ENCODE results near the gene ZBTB7C. TPM values are rescaled to one million over a fixed set of nuclear protein-coding genes. Genes with fewer than 3 reads are reported as not detected.

Gene ZBTB7C
- total RNA-seq, 1 donor from 2014 or later: 13.0 TPM

- H3K27ac Mint-ChIP-seq: no peak overlapping the region
- peaks cover 7% of the 10 kb centered on the region for H3K9me3 Mint-ChIP-seq
- TF ChIP-seq CTCF (conservative IDR thresholded peaks at IDR 0.05): no peak
- peaks cover 4% of the 10 kb centered on the region for H3K36me3 Mint-ChIP-seq
- DNase-seq (ENCODE audit: extremely low spot score, unreplicated experiment): no peak
- peaks cover 6% of the 10 kb centered on the region for H3K4me1 Mint-ChIP-seq (ENCODE audit: unreplicated experiment)
- H3K4me3 Mint-ChIP-seq: no peak overlapping the region
- no peaks in the 10 kb centered on the region for H3K27me3 Mint-ChIP-seq
These were observed 363.4 kb downstream of the ZBTB7C start for GRCh38 chr18:48045744-48046143.

DNA sequence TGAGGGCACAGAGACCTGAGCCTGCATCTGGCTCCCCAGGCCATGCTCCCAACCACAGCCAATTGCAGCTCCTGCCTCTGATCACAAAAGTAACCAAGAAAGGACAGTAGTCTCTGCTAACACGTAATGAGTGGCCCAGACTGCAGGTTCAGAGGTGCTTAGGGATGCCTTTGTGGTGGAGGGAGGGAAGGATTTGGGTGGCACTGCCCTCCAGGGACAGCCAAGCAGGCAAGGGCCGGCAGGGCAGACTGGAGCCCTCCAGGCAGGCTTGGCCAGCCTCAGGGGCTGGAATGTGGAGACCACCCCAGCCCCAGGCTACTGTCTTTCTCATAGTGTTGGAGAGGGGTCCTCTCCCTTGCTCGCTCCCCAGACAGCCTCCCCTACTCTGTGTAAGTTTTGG is 364.2 kb downstream of the ZBTB7C start:
- Mint-ChIP-seq H3K9me3 (peaks cover 7% of the 10 kb centered on the region), H3K27ac (no peak overlapping the region), H3K4me3 (no peak overlapping the region), H3K36me3 (peaks cover 4% of the 10 kb centered on the region), H3K27me3 (no peaks in the 10 kb centered on the region), H3K4me1 (ENCODE audit: unreplicated experiment) (peaks cover 4% of the 10 kb centered on the region)
- TF ChIP-seq CTCF (conservative IDR thresholded peaks at IDR 0.05): no peak
- DNase-seq (ENCODE audit: extremely low spot score, unreplicated experiment): no peak

- H3K9me3 Mint-ChIP-seq: peaks cover 7% of the 10 kb centered on the region
- peaks cover 4% of the 10 kb centered on the region for H3K4me1 Mint-ChIP-seq (ENCODE audit: unreplicated experiment)
- no peak overlapping the region for H3K27ac Mint-ChIP-seq
- no peak overlapping the region for H3K4me3 Mint-ChIP-seq
- TF ChIP-seq CTCF (conservative IDR thresholded peaks at IDR 0.05): no peak
- DNase-seq (ENCODE audit: extremely low spot score, unreplicated experiment): no peak
- no peaks in the 10 kb centered on the region for H3K27me3 Mint-ChIP-seq
- peaks cover 4% of the 10 kb centered on the region for H3K36me3 Mint-ChIP-seq
These were observed 366.0 kb downstream of the ZBTB7C start for GRCh38 chr18:48043166-48043565.

DNA sequence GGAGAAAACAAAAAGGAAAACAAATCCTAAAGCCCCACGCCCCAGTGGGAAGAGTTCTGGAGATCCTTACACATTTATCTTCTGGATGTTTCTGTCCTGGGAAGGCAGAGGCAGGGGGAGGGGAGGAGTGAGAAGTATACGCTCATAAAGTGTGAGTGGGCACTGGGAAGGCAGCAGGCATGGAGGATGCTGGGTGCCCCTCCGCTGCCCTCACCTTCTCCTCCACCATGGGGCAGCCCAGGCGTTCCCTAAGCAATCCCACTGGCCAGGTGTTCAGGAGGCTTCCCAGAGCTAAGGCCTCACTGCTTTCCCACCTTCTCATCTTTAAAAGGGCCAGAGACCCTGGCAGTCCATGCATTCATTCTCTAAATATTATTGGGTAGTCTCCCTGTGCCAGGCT is 366.8 kb downstream of the ZBTB7C start:
- no peak overlapping the region for H3K4me3 Mint-ChIP-seq
- H3K9me3 Mint-ChIP-seq: peaks cover 7% of the 10 kb centered on the region
- peaks cover 4% of the 10 kb centered on the region for H3K4me1 Mint-ChIP-seq (ENCODE audit: unreplicated experiment)
- no peak for TF ChIP-seq CTCF (conservative IDR thresholded peaks at IDR 0.05)
- H3K27ac Mint-ChIP-seq: no peak overlapping the region
- H3K36me3 Mint-ChIP-seq: peaks cover 4% of the 10 kb centered on the region
- H3K27me3 Mint-ChIP-seq: no peaks in the 10 kb centered on the region
- no peak for DNase-seq (ENCODE audit: extremely low spot score, unreplicated experiment)

DNA sequence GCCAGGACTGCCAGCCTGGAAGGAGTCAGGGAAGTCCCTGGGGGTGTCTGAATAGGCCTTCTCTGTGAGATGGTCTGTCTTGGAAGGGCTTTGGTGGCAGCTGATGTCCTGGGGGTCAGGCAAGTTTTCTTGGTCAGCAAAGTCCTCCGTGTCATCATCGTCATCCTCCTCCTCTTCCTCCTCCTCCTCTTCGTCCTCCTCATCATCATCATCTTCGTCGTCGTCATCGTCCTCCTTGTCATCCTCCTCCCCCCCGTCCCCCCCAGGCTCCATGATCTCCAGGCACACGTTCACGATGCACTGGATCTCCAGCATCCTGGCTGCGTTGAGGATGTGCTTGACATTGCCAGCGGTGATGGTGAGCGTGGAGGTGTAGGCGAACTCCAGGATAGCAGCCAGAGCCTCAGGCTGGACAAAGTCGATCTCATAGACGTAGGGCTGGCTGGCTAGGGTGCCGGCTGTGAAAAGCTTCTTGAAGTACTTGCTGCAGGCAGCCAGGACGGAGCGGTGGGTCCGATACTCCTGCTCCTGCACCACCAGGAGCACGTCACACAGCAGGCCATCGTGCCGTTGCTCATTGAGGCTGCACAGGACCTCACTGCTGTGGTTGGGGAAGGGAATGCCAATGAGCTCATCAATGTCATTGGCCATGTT is 368.6 kb downstream of the ZBTB7C start:
- Mint-ChIP-seq H3K27me3 (no peaks in the 10 kb centered on the region), H3K4me1 (ENCODE audit: unreplicated experiment) (no peaks in the 10 kb centered on the region), H3K9me3 (peaks cover 7% of the 10 kb centered on the region), H3K27ac (no peak overlapping the region), H3K36me3 (peaks cover 4% of the 10 kb centered on the region), H3K4me3 (no peak overlapping the region)
- DNase-seq (ENCODE audit: extremely low spot score, unreplicated experiment): no peak
- TF ChIP-seq CTCF (conservative IDR thresholded peaks at IDR 0.05): no peak

Data from type B pancreatic cell (in vitro differentiated cells).